Activated CD8-positive, alpha-beta memory T cell treated with anti-CD3 and anti-CD28 coated beads for 48 hours (primary cell): Measurements from ENCODE around the gene SUPT4H1.

Source experiments
- DNase-seq, 3 experiments: peaks; one replicate each; pipeline ENCODE4 v3.0.0-alpha.2; 2020; ENCODE audit warnings: low read depth in 2 of 3, low spot score in 2 of 3

Gene SUPT4H1

DNA sequence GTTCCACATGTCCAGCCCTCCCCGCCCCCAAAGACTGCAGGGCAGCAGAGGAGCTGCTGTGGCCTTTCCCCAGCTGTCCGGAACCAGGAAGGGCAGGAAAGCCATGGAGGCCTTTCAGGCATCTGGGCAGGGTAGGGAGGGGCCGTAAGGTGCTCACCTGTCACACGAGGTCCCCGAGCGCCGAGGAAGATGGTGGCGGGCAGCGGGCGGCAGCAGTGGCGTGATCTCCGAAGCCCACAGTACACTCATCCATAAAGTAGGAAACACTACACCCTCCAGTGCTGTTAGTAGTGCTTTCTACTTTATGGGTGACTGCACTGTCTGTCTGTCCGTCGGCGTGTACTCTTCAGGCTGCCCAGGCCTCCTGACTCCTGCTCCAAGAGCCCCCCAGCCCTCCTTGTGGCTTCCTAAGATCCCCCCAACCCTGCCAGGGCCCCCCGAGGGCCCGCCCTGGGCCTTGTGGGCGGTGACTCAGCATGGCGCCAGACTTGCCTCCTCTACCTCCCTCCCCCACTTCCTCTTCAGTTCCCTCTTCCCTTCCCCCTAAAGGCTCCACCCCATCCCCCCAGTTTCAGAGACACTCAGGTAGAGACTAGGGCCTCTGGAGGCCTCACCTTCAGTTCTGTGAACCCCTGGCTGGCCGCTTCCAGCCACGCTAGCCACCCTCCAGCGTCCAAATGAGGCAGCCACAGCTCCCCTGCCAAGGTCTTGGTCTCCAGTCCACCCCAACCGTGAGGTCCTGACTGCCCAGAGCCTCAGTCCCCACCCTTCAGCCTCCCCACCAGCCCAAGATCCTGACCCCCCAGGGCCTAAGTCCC, 20.8 kb downstream of the SUPT4H1 start:
- peak in 2 of 3 experiments; percentile 66 to 76 for DNase-seq

DNA sequence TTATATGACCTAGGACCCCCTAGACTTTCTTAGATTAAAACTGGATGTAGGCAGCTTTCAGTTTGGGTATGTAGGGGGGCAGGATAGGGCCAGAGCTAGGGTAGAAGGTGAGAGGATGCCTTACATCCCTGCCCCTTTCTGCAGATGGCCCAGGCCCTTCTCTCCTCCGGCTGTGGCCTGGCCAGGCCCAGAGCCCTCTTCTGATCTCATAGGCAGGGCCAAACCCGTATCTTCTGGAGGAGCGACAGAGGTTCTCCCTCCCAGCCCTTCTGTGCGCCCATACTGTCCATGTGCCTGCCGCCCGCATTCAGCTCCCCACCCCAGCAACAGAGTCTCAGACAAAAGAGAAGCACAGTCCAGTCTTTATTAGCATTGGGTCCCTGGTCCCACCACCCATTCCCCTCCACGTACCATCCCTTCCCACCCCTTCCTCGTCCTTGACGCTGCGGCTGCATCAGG, 21.4 kb downstream of the SUPT4H1 start:
- peak in 1 of 3 experiments; percentile 57 for DNase-seq

DNA sequence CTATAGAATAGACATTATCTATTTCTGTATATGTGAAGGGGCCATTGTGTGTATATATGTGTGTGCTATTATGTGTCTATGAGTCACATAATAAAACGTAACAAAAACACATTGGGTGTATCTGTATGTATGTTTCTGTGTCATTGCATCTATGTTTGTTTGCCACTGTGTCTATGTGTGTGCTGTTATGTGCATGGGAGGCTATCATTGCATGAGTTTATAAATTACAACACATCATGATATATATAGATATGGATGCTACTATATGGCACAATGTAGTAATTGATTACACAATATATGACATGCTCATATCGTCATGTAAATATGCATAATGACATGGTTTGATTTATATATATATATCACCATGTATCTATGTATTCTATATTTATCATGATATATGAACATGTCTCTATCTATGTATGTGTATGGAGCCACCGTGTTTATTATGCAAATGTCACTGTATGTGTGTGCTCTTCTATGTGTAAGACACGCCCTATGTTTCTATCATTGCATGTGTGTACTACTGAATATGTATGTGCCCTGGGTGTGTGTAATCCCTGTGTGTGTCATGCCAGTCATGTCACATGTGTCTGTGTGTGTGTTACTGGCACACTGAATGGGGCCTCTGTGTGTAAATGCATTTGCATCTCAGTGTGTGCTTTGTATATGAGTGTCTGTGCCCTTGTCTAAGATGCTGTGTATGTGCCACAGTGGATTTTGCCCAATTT, 22.0 kb downstream of the SUPT4H1 start:
- DNase-seq = peak in 1 of 3 experiments; percentile 61

DNA sequence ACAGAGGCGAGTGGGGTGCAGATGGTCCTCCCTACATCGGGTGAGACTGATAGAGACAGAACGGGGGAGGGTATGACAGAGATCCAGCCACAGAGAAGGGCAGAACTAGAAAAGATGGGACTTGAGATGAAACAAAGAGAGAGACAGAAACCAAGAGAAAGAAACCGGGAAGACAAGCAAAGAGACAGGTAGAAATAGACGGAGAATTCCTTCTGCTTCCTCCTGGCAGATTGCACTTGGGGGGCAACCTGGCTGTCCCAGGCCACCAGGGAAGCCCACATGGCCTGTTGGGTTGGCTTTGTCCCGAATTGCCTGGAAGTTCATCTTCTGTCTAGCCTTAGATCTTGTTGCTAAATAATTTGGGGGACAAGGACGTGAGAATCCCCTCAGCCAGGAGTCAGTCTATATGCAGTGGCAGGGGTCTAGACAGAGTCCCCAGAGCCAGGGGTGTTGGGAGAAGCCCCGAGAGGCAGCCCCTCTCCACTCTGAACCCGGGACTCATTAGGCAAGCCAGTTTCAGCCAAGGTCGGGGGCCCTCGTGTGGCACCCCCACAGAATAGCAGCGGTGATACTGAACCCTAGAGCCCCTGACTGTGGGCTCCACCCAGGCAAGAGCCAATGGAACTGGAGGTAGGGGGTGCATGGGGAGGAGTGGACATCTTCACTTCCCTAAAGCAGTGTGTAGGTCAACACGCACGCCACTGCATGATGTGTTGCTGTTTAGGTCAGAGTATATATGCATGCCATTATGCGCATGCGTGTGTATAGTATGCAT, 22.8 kb downstream of the SUPT4H1 start:
- DNase-seq = peak; percentile 84 to 94 (median 92)

DNA sequence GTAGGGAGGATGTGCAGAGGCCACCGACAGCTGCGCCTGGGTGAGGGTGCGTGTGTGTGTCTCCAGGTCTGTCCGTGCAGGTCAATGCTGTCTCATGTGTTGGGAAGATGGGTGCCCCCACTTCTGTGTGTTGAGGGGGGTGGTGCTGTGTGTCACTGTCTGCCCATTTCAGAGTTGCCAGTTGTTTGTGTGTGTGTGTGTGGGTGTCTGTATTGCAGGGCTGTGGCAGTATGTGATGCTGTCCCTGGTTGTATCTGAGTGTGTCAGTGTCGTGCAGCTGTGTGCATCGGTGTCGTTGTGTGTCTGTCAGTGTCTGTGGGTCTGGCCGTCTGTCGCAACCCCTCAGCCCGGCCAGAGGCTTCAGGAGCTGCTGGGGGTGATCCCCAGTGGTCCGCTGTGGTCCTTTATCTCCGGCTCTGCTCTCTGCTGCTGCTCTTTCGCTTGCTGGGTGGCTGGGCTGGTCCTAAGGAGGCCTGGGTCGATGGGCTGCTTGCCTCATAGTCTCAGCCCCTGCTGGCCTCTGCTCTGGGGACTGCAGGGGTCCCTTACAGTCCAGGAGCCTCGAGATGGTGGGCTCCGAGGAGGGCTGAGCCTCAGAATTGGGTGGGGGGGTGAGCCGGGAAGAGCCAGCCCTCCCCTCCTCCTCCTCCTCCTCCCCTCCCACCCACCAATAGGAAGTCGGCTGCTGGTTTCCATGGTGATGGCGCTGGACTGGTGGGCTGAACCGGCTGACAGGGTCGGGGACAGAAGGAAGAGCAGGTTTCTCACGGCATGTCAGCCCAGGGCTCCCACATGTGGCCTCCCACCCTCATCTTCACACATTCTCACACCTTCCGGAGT, 23.6 kb downstream of the SUPT4H1 start, which contains the start of gene TSPOAP1:
Gene TSPOAP1 (minus strand): TSS at position 601 of the 840 bp plus-strand sequence. CDS start 875 bp downstream, outside the sequence.
- peak in 2 of 3 experiments; percentile 70 to 89 for DNase-seq

DNA sequence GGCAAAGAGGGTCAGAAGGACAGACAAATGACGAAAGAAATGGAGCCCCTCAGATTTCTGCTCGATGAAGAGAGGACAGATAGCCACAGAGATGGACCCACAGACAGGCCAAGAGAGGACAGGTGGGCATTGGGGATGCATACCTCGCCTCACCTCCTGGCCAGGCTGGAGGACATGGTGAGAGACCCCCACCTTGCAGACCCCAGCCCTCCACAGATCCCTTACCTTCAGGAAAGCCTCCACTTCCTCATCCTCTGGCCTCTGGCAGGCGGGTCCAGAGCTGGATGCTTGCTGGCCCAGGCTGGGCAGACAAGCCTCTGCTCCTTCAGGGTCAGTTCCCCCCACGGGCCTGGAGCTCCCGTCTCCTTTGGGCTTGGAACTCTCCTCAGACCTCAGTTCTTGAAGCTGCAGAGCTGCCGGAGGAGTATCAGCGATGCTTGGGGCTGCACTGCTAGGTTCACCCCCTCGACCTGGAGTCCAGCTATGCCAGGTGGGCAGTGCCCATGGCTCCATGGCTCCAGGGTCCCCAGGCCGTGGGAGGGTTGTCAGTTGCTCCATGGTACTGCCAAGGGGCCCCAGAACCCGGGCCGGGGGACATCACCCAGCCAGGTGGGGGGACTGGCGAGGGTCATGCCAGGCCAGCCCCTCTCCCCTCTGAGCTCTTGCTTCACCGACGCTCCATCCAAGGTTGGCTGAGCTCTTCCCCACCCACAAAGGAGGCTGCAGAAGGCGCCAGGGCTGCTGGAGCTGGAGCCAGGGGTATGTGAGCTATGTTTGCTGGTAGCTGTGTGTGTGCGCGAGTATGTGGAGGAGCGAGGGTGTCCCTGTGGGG, 24.4 kb downstream of the SUPT4H1 start:
- DNase-seq = no peak

DNA sequence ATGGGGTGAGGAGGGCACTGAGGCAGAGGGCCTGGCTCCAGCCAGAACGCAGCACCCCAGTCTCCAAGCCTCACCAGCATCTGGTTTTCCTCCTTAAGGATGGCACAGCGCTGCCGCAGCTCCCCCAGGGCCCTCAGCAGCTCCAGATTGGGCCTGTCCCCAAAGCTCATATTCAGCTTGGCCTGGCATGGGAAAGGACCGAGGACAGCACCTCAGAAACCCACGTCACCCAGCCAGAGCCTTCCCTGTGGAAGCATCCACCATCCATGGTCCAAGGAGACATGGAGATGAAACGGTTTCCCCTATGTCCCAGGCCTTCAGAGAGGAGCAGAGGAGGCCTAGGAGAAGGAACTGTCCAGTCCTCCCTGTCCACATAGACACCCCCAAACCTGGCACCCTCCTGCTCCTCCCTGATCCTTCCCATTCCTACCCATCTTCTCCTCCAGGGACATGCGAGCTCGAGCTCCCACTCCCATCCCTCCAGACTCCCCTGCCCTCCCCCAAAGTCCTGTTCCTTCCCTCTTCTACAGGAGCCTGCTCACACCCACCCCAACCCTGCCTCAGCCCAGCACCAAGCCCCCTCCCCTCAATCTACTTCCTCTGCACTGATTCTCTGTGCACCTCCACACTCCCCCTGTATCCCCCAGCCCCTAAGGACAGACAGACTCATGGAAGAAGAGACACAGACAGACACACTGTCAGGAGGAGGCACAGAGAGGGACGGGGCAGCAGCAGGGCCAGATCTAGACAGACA, 25.2 kb downstream of the SUPT4H1 start:
- DNase-seq = no peak

DNA sequence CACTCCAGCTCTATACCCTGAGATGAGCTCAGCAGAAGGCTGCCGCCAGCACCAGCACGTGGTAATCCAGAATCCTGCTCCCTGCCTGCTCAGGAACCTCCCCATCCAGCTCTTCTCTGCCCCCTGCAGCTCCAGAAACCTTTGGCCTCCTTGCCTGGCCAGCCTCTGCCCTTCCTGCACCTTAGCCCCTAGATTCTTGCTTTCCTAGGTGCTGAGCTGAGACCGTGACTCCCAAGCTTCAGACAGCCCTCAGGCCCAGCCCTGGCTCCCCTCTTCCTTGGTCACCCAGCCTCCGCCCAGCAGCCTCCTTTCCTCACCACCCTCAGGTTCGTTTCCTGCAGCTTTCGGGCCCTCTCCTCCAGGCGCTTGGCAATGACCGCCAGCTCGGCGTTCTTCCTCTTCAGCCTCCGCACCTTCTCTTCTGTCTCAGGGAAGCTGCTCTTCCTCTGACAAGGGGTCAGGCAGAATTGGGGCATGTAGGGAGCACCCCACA, 26.0 kb downstream of the SUPT4H1 start:
- DNase-seq = no peak

DNA sequence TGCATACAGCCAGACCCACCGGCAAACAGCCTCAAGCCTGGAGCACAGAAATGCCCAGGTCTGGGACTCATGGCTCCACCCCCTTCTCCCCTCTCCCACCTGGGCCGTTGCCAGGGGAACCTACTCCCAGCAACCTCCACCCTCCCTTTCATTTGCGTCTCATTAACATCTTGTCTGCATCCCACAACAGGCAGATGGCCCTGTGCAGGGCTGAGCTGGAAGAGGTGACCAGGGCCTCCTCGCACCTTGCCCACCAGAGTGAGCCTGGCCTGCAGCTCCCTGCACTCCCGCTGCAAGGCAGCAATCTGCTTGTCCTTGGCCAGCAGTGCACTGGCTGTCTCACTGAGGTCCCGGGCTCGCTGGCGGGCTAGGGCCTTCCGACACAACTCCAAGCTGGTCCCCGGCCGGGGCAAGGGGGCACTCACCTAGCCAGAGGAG, 26.7 kb downstream of the SUPT4H1 start:
- no peak for DNase-seq

DNA sequence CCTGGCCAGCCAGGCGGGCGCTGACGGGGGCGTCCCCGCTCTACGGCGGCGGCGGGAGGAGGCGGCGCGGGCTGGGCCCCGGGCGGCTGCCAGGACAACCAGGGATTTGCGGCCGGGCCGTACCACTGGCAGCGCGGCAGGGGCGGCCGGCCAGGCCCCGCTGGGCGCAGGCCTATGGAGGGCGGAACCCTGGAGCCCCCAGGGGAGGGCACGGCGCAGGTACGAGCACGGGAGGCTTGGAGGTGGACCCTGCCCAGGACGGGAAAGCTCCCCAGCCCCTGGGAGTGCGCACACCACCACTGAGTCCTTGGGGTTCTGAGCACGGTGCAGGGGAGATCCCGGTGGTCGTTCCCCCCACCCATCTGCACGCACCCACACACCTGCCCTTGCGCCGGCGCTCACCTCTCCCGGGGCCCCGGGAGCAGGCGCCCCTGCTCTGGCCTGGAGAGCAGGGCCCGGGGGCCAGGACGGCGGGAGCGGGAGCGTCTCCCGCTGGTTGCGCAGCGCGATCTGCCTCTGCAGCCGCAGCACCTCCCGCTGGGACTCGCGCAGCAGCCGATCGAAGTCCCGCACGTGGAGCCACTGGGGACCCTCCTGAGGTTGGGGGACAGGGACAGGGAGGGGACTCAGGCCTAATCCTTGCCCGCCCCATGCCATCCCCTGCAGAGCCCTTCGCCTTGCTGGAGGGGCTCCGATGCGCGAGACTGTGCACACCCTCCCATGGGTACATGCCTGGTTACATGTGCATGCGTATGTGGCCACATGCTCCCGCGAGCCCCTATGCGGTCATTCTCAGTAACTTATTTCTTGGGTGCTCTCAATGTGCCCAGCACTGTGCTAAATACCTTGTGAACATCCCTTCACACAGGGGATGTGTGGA, 27.4 kb downstream of the SUPT4H1 start:
- DNase-seq = no peak

DNA sequence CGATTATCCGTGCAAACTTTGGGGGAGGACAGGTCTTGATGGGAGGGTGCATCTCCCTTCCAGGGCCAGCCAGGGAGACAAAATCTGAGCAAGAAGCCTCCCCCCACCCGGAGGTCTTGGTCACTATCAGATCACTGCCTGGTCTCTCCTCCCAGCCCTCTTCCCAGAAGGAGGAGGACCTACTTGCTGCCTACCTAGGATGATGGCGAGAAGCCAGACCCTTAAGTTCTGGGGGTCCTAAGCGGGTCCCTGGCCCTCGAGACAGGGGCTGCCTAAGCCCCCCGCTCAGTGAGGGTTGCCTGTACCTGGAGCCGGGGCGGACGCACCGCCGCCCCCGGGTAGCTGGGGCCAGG, 28.0 kb downstream of the SUPT4H1 start:
- DNase-seq = no peak

DNA sequence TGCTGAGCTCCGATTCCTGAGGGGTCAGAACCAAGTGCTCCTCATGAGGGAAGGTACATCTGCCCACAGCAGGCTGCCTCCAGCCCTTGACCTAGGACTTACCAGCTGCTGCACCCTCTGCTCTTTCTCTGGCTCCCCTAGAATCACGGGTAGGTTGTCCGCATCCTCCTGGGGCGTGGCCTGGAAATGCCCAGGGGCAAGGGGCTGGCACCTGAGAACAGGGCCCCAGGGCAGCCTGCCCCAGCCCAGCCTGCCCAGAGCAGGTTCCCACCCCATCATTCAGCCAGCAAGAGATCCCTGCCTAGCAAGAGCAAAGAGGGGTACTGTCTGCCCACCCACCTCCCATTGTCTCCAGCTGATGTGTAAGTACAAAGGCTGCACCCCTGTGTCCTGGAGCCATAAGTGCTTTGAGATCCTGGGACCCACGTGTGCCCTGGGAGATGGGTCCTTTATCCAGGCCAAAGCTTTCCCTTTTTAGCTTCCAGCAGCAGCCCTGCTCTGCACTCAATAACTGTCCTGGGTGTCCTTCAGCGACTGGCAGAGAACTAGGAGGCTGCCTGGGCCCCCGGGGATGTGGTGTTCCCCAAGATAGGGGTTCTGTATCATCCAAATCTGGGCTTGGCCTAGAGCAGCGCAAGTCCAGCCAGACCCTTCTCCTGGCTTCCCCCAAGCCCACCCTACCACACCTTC, 28.5 kb downstream of the SUPT4H1 start:
- DNase-seq = no peak

DNA sequence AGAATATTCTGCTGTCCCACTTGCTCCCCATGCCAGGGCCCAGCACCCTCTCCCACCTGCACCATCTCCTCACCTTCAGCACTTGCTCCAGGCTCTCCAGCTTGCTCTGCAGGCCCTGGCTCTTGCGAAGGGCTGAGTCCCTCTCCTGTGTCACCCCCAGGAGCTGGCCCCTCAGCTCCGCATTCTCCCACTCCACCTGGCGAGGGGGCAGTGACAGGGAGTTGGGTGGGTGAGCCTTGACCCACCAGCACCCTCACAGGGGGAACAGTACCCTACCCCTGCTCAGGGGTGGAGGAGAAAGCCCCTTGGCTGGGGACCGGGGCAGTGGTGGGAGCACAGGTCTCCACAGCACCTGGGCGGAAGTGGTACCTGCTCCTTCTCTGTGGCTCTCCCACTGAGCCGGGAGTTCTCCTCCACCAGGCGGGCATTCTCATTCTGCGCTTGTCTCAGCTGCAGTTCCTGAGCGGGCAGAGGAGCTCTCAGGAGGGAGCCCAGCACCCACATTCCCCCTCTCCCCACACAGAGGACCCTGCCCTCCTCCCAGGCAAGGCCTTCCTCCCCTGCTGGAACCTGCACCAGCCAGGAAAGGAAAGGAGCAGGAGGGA, 29.3 kb downstream of the SUPT4H1 start:
- no peak for DNase-seq

DNA sequence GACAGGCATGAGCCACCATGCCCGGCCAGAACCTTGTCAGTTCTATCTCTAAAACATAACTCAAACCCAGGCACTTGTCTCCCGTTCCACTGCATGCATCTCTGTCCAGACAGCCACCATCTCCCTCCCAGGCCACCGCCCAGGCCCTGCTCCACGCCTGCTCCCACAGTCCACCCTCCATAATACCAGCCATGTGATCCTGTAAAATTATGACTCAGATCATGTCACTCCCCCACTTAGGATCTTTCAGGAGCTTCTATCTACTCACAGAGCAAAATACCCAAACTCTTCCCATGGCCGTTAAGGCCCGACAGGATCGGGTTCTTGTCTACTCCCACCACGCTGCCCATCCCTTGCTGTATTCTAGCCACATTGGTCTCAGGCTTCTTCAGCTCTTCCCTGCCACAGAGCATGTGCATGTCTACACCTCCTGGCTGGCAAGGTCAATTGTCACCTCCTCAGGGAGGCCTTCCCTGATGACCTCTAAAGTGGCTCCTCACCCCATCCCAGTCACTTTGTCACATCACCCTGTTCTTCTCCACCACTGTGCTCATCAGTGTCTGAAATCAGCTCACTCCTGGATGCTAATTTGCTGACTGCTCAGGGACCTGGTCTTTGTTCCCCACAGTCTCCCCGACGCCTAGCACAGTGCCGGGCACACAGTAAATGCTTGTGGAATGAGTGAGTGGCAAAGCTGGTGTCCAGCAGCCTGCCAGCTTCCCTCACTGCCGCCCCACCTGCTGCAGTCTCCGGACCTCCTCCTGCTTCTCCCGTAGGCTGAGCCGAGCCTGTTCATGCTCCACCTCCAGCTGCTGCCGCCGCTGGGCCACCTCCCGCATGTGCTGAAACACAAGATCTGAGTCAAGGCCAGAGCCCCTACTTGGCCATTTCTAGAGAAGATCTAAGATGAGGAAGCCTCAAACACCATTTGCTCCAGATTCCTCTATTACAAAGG, 30.2 kb downstream of the SUPT4H1 start:
- DNase-seq = no peak

DNA sequence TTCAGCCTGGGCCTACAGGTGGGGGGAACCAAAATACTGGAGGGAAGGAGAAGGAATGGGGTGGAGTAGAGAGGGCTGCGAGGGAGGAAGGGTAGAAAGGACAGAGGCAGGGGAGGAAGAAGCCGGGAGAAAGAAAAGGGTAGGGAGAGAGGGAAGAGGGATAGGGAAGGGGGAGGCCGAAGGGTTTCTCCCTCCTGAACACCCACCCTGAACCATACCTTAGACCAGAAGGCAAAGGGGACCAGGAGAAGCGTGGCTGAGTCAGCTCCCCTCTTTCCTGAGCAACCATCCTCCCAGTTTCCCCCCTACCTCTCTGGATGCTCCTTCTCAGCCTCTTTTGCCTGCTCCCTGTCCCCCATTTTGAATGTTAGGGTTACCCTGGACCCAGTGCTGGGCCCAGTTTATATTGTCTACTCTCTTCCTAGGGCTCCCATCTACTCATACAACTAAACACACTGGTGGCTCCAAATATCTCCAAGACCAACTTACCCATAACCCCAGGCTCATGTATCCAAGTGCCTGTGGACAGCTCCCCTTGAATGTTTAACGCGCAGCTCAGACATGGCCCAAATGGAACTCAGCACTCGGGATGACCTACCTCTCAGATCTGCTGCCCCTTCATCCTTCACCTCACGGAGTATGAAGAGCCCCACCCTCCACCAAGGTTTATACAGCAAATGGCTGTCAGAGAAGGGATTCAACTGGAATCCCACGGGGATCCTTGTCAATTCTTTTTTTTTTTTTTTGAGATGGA, 31.3 kb downstream of the SUPT4H1 start:
- no peak for DNase-seq
